Suppressor macrophage treated with lipopolysaccharide for 1 hour (primary cell): ENCODE data around the gene ZNF691.
A peak's percentile ranks its signal among the peaks of the same experiment; 100 is the strongest.
"Not testable (repeated sequence)": the region's sequence is repeated elsewhere in the genome, so short reads cannot be mapped to it uniquely, and the experiment has no call there.

Experiments used
- DNase-seq, 3 donors: peaks; one replicate each; pipeline ENCODE4 v3.0.0-alpha.2; 2020 to 2022

The ZNF691 gene

GRCh38 chr1:42832641-42833240 lies 13.7 kb upstream of the ZNF691 start:
- DNase-seq = no peak

- DNase-seq = peak in 2 of 3 donors; percentile 19 to 32
Measured at GRCh38 chr1:42833981-42834380, 12.4 kb upstream of the ZNF691 start.

GRCh38 chr1:42834803-42835202 lies 11.6 kb upstream of the ZNF691 start:
- DNase-seq = no peak

- DNase-seq = no peak
Measured at GRCh38 chr1:42835422-42835821, 11.0 kb upstream of the ZNF691 start.

- peak; percentile 47 to 64 (median 52) for DNase-seq
Measured at GRCh38 chr1:42837709-42838108, 8.7 kb upstream of the ZNF691 start.

- peak; percentile 55 to 69 (median 66) for DNase-seq
Measured at GRCh38 chr1:42838482-42839190, 7.8 kb upstream of the ZNF691 start.

- DNase-seq = no peak
Measured at GRCh38 chr1:42841010-42841409, 5.4 kb upstream of the ZNF691 start.

GRCh38 chr1:42841440-42842147 lies 4.8 kb upstream of the ZNF691 start:
- DNase-seq = no peak

GRCh38 chr1:42844592-42845140 lies 1.7 kb upstream of the ZNF691 start:
- peak; percentile 82 to 92 (median 83) for DNase-seq

GRCh38 chr1:42845193-42845592 lies 1.2 kb upstream of the ZNF691 start:
- no peak for DNase-seq

- DNase-seq = peak in 1 of 3 donors; percentile 11
Measured at GRCh38 chr1:42845866-42846256, 552 bp upstream of the ZNF691 start.

- no peak for DNase-seq
Measured at GRCh38 chr1:42847111-42847595, 740 bp downstream of the ZNF691 start.

GRCh38 chr1:42847721-42848460 lies 1.5 kb downstream of the ZNF691 start:
- DNase-seq = no peak

GRCh38 chr1:42848823-42849537 lies 2.6 kb downstream of the ZNF691 start:
- DNase-seq = no peak

GRCh38 chr1:42849944-42850343 lies 3.5 kb downstream of the ZNF691 start:
- DNase-seq = no peak

GRCh38 chr1:42851420-42851819 lies 5.0 kb downstream of the ZNF691 start:
- no peak for DNase-seq

- no peak for DNase-seq
Measured at GRCh38 chr1:42851960-42852607, 5.7 kb downstream of the ZNF691 start.

- DNase-seq = no peak
Measured at GRCh38 chr1:42852608-42852980, 6.2 kb downstream of the ZNF691 start.

- DNase-seq = no peak
Measured at GRCh38 chr1:42853116-42853884, 6.9 kb downstream of the ZNF691 start.

GRCh38 chr1:42856554-42856953 lies 10.1 kb downstream of the ZNF691 start:
- DNase-seq = not testable (repeated sequence)

- DNase-seq = not testable (repeated sequence)
Measured at GRCh38 chr1:42859366-42859765, 13.0 kb downstream of the ZNF691 start.
